GM19239 (cell line): ENCODE measurements around the gene UBE2E3.
A peak's percentile ranks its signal among the peaks of the same experiment; 100 is the strongest.

Experiments
- DNase-seq: peaks from one replicate; pipeline ENCODE4 v3.0.0; 2011; ENCODE audit warnings: low spot score; ENCODE audit not compliant: insufficient read length
- FAIRE-seq: peaks from 2 replicates; lab custom pipeline; 2011; peaks lifted over from hg19 to GRCh38; lab: Jason Lieb, UNC

UBE2E3 gene

GRCh38 chr2:180975585-180975984 lies 4.8 kb upstream of the UBE2E3 start:
- no peak for FAIRE-seq

GRCh38 chr2:180978903-180979748 lies 1.3 kb upstream of the UBE2E3 start:
- FAIRE-seq (peak; percentile 40), DNase-seq (no peak)

More at GRCh38 chr2:180975585-180975984, 4.8 kb upstream of the UBE2E3 start:
- DNase-seq: no peak

- FAIRE-seq (no peak), DNase-seq (no peak)
These were observed 678 bp upstream of the UBE2E3 start for GRCh38 chr2:180979749-180980105.

GRCh38 chr2:180980943-180981911 lies 822 bp downstream of the UBE2E3 start:
- no peak for DNase-seq
- peak; percentile 91 for FAIRE-seq

- DNase-seq: no peak
- FAIRE-seq: peak; percentile 94
These were observed 3.2 kb downstream of the UBE2E3 start for GRCh38 chr2:180983468-180984242.

- FAIRE-seq: peak; percentile 69
These were observed 5.5 kb downstream of the UBE2E3 start for GRCh38 chr2:180985771-180986395.

GRCh38 chr2:180987146-180987545 lies 6.7 kb downstream of the UBE2E3 start:
- no peak for DNase-seq
- FAIRE-seq: no peak

More at GRCh38 chr2:180985771-180986395, 5.5 kb downstream of the UBE2E3 start:
- no peak for DNase-seq

GRCh38 chr2:180990337-180990736 lies 9.9 kb downstream of the UBE2E3 start:
- FAIRE-seq: no peak
- no peak for DNase-seq

- no peak for DNase-seq
- peak; percentile 74 for FAIRE-seq
These were observed 10.4 kb downstream of the UBE2E3 start for GRCh38 chr2:180990794-180991193.

GRCh38 chr2:180991361-180991760 lies 11.0 kb downstream of the UBE2E3 start:
- no peak for DNase-seq
- peak; percentile 73 for FAIRE-seq

GRCh38 chr2:180991820-180992219 lies 11.4 kb downstream of the UBE2E3 start:
- DNase-seq: no peak
- FAIRE-seq: peak; percentile 78

GRCh38 chr2:180992994-180993393 lies 12.6 kb downstream of the UBE2E3 start:
- FAIRE-seq (no peak), DNase-seq (no peak)

GRCh38 chr2:180999274-180999964 lies 19.0 kb downstream of the UBE2E3 start:
- no peak for FAIRE-seq
- no peak for DNase-seq

- no peak for FAIRE-seq
- no peak for DNase-seq
These were observed 24.4 kb downstream of the UBE2E3 start for GRCh38 chr2:181004647-181005325.

- FAIRE-seq: no peak
- no peak for DNase-seq
These were observed 24.9 kb downstream of the UBE2E3 start for GRCh38 chr2:181005326-181005655.

- FAIRE-seq (no peak), DNase-seq (no peak)
These were observed 25.4 kb downstream of the UBE2E3 start for GRCh38 chr2:181005809-181006208.

GRCh38 chr2:181007086-181007837 lies 26.9 kb downstream of the UBE2E3 start:
- no peak for DNase-seq
- FAIRE-seq: no peak

- FAIRE-seq (no peak), DNase-seq (no peak)
These were observed 28.0 kb downstream of the UBE2E3 start for GRCh38 chr2:181008407-181008806.
